H9 (cell line): ENCODE results near the gene PAPOLA. TPM values are rescaled to one million over a fixed set of nuclear protein-coding genes. Genes with fewer than 3 reads are reported as not detected.

Source experiments
- DNase-seq: peaks from one replicate; pipeline ENCODE4 v3.0.0-alpha.2; 2017
- H2AFZ ChIP-seq: one replicate; pipeline ENCODE4 v1.6.1; 2013; ENCODE audit warnings: mild to moderate bottlenecking, low read length, control low read depth, moderate library complexity
- H2AK5ac ChIP-seq: 2 replicates; pipeline ENCODE4 v1.6.1; 2013; ENCODE audit warnings: low read length, control low read depth, mixed read lengths; ENCODE audit not compliant: insufficient read length
- H2BK120ac ChIP-seq: one replicate; pipeline ENCODE4 v1.6.1; 2013; ENCODE audit warnings: low read depth, mild to moderate bottlenecking, low read length, control low read depth, inconsistent platforms; ENCODE audit not compliant: poor library complexity, severe bottlenecking
- H2BK12ac ChIP-seq: 2 replicates; pipeline ENCODE4 v1.6.1; 2013; ENCODE audit warnings: low read length, control low read depth, mixed read lengths, low read depth; ENCODE audit not compliant: insufficient read length
- H2BK15ac ChIP-seq: 2 replicates; pipeline ENCODE4 v1.6.1; 2013; ENCODE audit warnings: low read depth, low read length, control low read depth
- H2BK20ac ChIP-seq: one replicate; pipeline ENCODE4 v1.6.1; 2013; ENCODE audit warnings: low read depth, mild to moderate bottlenecking, low read length, control low read depth, inconsistent platforms; ENCODE audit not compliant: poor library complexity, severe bottlenecking
- H2BK5ac ChIP-seq: 2 replicates; pipeline ENCODE4 v1.6.1; 2013; ENCODE audit warnings: low read length, control low read depth, mixed read lengths; ENCODE audit not compliant: insufficient read length
- H3K14ac ChIP-seq: 2 replicates; pipeline ENCODE4 v1.6.1; 2013; ENCODE audit warnings: low read length, control low read depth; ENCODE audit not compliant: insufficient read depth
- H3K18ac ChIP-seq: 2 replicates; pipeline ENCODE4 v1.6.1; 2013; ENCODE audit warnings: low read depth, mild to moderate bottlenecking, mixed read lengths, low read length, control low read depth; ENCODE audit not compliant: insufficient read length
- H3K23ac ChIP-seq: 2 replicates; pipeline ENCODE4 v1.6.1; 2013; ENCODE audit warnings: low read length, control low read depth, mixed read lengths, low read depth; ENCODE audit not compliant: insufficient read length
- H3K23me2 ChIP-seq: 2 replicates; pipeline ENCODE4 v1.6.1; 2013; ENCODE audit warnings: low read depth, mild to moderate bottlenecking, mixed read lengths, low read length, control low read depth; ENCODE audit not compliant: insufficient read length, poor library complexity, severe bottlenecking
- H3K27ac ChIP-seq: 2 replicates; pipeline ENCODE4 v1.5.1; 2013; ENCODE audit warnings: low read length, control low read depth, mixed read lengths, low read depth; ENCODE audit not compliant: insufficient read length
- H3K27me3 ChIP-seq: 2 replicates; pipeline ENCODE4 v1.6.1; 2013; ENCODE audit warnings: low read length, control low read depth, inconsistent platforms; ENCODE audit not compliant: insufficient read depth
- H3K4ac ChIP-seq: 2 replicates; pipeline ENCODE4 v1.6.1; 2013; ENCODE audit warnings: low read depth, mild to moderate bottlenecking, control low read depth, inconsistent platforms, low read length, moderate library complexity
- H3K4me1 ChIP-seq: 2 replicates; pipeline ENCODE4 v1.6.1; 2013; ENCODE audit warnings: low read length, control low read depth, inconsistent platforms; ENCODE audit not compliant: insufficient read depth
- H3K4me2 ChIP-seq: 2 replicates; pipeline ENCODE4 v1.6.1; 2013; ENCODE audit warnings: low read length, control low read depth, mixed read lengths; ENCODE audit not compliant: insufficient read length, insufficient read depth
- H3K56ac ChIP-seq: 2 replicates; pipeline ENCODE4 v1.6.1; 2013; ENCODE audit warnings: low read depth, mild to moderate bottlenecking, mixed read lengths, low read length, control low read depth; ENCODE audit not compliant: insufficient read length
- H3K79me1 ChIP-seq: 2 replicates; pipeline ENCODE4 v1.6.1; 2013; ENCODE audit warnings: low read depth, mild to moderate bottlenecking, moderate library complexity, low read length, control low read depth, inconsistent platforms; ENCODE audit not compliant: insufficient read depth, poor library complexity, severe bottlenecking
- H3K79me2 ChIP-seq: 2 replicates; pipeline ENCODE4 v1.6.1; 2013; ENCODE audit warnings: low read length, control low read depth, inconsistent platforms; ENCODE audit not compliant: insufficient read depth
- H3K9ac ChIP-seq: 2 replicates; pipeline ENCODE4 v1.6.1; 2013; ENCODE audit warnings: low read length, control low read depth, mixed read lengths; ENCODE audit not compliant: insufficient read length; ENCODE audit errors: extremely low read depth
- H3K9me3 ChIP-seq: one replicate; pipeline ENCODE4 v1.6.1; 2013; ENCODE audit warnings: low read depth, low read length, inconsistent platforms; ENCODE audit not compliant: control insufficient read depth
- H3T11ph ChIP-seq: one replicate; pipeline ENCODE4 v1.6.1; 2013; ENCODE audit warnings: mild to moderate bottlenecking, low read length, control low read depth, inconsistent platforms
- H4K20me1 ChIP-seq: one replicate; pipeline ENCODE4 v1.6.1; 2013; ENCODE audit not compliant: control insufficient read depth, insufficient read length, insufficient read depth
- H4K5ac ChIP-seq: 2 replicates; pipeline ENCODE4 v1.6.1; 2013; ENCODE audit warnings: low read depth, mild to moderate bottlenecking, mixed read lengths, low read length, control low read depth; ENCODE audit not compliant: insufficient read length
- H4K8ac ChIP-seq: replicated peaks from 2 replicates; pipeline ENCODE4 v1.6.1; 2013; ENCODE audit warnings: low read length, control low read depth, mixed read lengths, low read depth; ENCODE audit not compliant: insufficient read length
- H4K91ac ChIP-seq: 2 replicates; pipeline ENCODE4 v1.6.1; 2013; ENCODE audit warnings: low read depth, mild to moderate bottlenecking, moderate library complexity, mixed read lengths, low read length, control low read depth; ENCODE audit not compliant: insufficient read length
- H3K27ac Mint-ChIP-seq, 3 experiments: 2 replicates in 2 of 3; 3 replicates in 1 of 3; pipeline ENCODE4 v1.8.0; 2020 to 2021; ENCODE audit warnings: mixed read lengths in 3 of 3, mild to moderate bottlenecking in 1 of 3, moderate library complexity in 1 of 3
- H3K27me3 Mint-ChIP-seq: 2 replicates; pipeline ENCODE4 v1.8.0; 2021; ENCODE audit warnings: low read depth, mild to moderate bottlenecking, moderate library complexity, mixed read lengths
- H3K36me3 Mint-ChIP-seq, 3 experiments: 2 replicates in 2 of 3; 3 replicates in 1 of 3; pipeline ENCODE4 v1.8.0; 2020 to 2021; ENCODE audit warnings: low read depth in 3 of 3, mixed read lengths in 3 of 3; ENCODE audit not compliant: insufficient read depth in 1 of 3
- H3K4me1 Mint-ChIP-seq, 2 experiments: 2 replicates each; pipeline ENCODE4 v1.8.0; 2020; ENCODE audit warnings: mixed read lengths in 2 of 2
- H3K4me3 Mint-ChIP-seq, 2 experiments: 2 replicates in 1 of 2; 3 replicates in 1 of 2; pipeline ENCODE4 v1.8.0; 2020 to 2021; ENCODE audit warnings: mild to moderate bottlenecking in 2 of 2, mixed read lengths in 2 of 2, moderate library complexity in 1 of 2
- H3K9me3 Mint-ChIP-seq, 2 experiments: 2 replicates in 1 of 2; 3 replicates in 1 of 2; pipeline ENCODE4 v1.8.0; 2020; ENCODE audit warnings: mild to moderate bottlenecking in 2 of 2, mixed read lengths in 2 of 2, moderate library complexity in 1 of 2
- WGBS: extraction: QIAGEN DNeasy Blood & Tissue Kit; methylation state at CpG from one replicate; pipeline ENCODE4 v1.1.7; 2013; ENCODE audit warnings: missing lambda C conversion rate, low lambda C conversion rate, mixed read lengths; ENCODE audit not compliant: insufficient read length; ENCODE audit errors: extremely low coverage; 5-methylcytosine and 5-hydroxymethylcytosine counted together
- total RNA-seq: library from RNA; stranded (reverse); gene quantifications from 2 replicates; pipeline ENCODE4 v1.2.1, GENCODE V29; 2021
- TF ChIP-seq, protein P1 (sequence below): fragments of 200-600 bp; sonication (generic); conservative IDR thresholded peaks from 3 replicates; pipeline ENCODE4 v1.8.0; 2021; ENCODE audit warnings: antibody characterized with exemption, mild to moderate bottlenecking

The PAPOLA gene
- total RNA-seq, 1 experiment from 2014 or later: 188 TPM

DNA sequence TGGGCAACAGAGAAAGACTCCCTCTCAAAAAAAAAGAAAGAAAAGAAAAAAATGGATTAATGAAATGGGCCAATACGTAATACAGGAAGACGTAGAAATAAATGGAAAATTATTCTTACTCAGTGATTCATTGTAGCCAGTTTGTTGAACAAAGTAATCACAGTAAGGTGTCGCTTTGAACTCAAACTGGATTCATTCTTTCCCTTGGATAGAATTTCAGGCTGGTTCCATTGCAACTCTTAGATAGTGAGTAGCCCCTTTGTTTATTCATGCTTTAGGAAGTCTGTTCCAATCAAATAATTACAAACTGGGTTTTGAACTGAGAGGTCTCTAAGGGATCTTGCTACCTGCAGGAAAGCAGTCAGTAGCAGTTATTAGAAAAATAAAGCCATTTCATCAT is 42.3 kb upstream of the PAPOLA start:
- Mint-ChIP-seq H3K27ac (no peak overlapping the region; a peak in 1 of 7 replicates), H3K9me3 (no peaks in the 10 kb centered on the region), H3K4me1 (peaks cover 10 to 11% of the 10 kb centered on the region in 2 experiments), H3K4me3 (no peak overlapping the region), H3K27me3 (peaks cover 1% of the 10 kb centered on the region), H3K36me3 (no peaks in the 10 kb centered on the region)
- no CpG with 5 or more reads among the region's 3 CpGs for WGBS
- Histone ChIP-seq H2BK15ac (no peak overlapping the region), H3K18ac (no peak overlapping the region), H3K79me2 (no peaks in the 10 kb centered on the region), H2BK120ac (no peak overlapping the region), H2AK5ac (no peak overlapping the region), H3K56ac (no peak overlapping the region), H2BK20ac (no peak overlapping the region), H3K4me2 (no peak overlapping the region), H4K91ac (no peak overlapping the region), H2AFZ (no peak overlapping the region), H3K9me3 (no peaks in the 10 kb centered on the region), H3K4me1 (no peaks in the 10 kb centered on the region), H3K79me1 (no peaks in the 10 kb centered on the region), H3T11ph (no peak overlapping the region), H4K5ac (no peak overlapping the region), H3K27ac (no peak overlapping the region), H3K27me3 (no peaks in the 10 kb centered on the region), H4K20me1 (no peaks in the 10 kb centered on the region), H3K4ac (no peak overlapping the region), H3K14ac (no peak overlapping the region), H3K23ac (no peak overlapping the region), H2BK5ac (no peak overlapping the region), H3K23me2 (peaks cover 2% of the 10 kb centered on the region), H3K9ac (no peak overlapping the region), H2BK12ac (no peak overlapping the region), H4K8ac (no peak overlapping the region)
- no peak for DNase-seq
- TF ChIP-seq, protein P1, sequence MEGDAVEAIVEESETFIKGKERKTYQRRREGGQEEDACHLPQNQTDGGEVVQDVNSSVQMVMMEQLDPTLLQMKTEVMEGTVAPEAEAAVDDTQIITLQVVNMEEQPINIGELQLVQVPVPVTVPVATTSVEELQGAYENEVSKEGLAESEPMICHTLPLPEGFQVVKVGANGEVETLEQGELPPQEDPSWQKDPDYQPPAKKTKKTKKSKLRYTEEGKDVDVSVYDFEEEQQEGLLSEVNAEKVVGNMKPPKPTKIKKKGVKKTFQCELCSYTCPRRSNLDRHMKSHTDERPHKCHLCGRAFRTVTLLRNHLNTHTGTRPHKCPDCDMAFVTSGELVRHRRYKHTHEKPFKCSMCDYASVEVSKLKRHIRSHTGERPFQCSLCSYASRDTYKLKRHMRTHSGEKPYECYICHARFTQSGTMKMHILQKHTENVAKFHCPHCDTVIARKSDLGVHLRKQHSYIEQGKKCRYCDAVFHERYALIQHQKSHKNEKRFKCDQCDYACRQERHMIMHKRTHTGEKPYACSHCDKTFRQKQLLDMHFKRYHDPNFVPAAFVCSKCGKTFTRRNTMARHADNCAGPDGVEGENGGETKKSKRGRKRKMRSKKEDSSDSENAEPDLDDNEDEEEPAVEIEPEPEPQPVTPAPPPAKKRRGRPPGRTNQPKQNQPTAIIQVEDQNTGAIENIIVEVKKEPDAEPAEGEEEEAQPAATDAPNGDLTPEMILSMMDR: no peak
